D721Med (cell line): ENCODE measurements around the gene PLA2R1.

Source experiments
- DNase-seq: peaks from one replicate; pipeline ENCODE4 v3.0.0; 2011; ENCODE audit warnings: low spot score; ENCODE audit not compliant: insufficient read length
- FAIRE-seq: peaks from 2 replicates; lab custom pipeline; 2011; peaks lifted over from hg19 to GRCh38; lab: Jason Lieb, UNC
- CTCF ChIP-seq: IDR thresholded peaks from 2 replicates; pipeline ENCODE4 v1.5.1; 2012; ENCODE audit warnings: mild to moderate bottlenecking, control low read depth; ENCODE audit not compliant: insufficient read depth; ENCODE audit errors: missing control alignments

Gene PLA2R1

GRCh38 chr2:159936471-159936870 is 125.9 kb downstream of the PLA2R1 start:
- no peak for FAIRE-seq
- TF ChIP-seq CTCF: no peak
- DNase-seq: no peak

- no peak for FAIRE-seq
- no peak for DNase-seq
- no peak for TF ChIP-seq CTCF
Observed at GRCh38 chr2:159933727-159934049, 128.7 kb downstream of the PLA2R1 start.

GRCh38 chr2:159933040-159933726 is 129.2 kb downstream of the PLA2R1 start:
- FAIRE-seq: no peak
- TF ChIP-seq CTCF: no peak
- DNase-seq: no peak

GRCh38 chr2:159926695-159927094 is 135.7 kb downstream of the PLA2R1 start:
- no peak for DNase-seq
- no peak for FAIRE-seq
- no peak for TF ChIP-seq CTCF

- DNase-seq: no peak
- FAIRE-seq: no peak
- TF ChIP-seq CTCF: no peak
Observed at GRCh38 chr2:159925975-159926374, 136.4 kb downstream of the PLA2R1 start.

- no peak for TF ChIP-seq CTCF
- FAIRE-seq: no peak
- DNase-seq: no peak
Observed at GRCh38 chr2:159922563-159922962, 139.9 kb downstream of the PLA2R1 start.

GRCh38 chr2:159921752-159922404 is 140.5 kb downstream of the PLA2R1 start:
- FAIRE-seq: no peak
- no peak for DNase-seq
- peak; percentile 84 for TF ChIP-seq CTCF
